Karpas-422 (cell line): ENCODE measurements around the gene HMGN1. TPM values are rescaled to one million over a fixed set of nuclear protein-coding genes. Genes with fewer than 3 reads are reported as not detected.

ENCODE experiments used
- DNase-seq: peaks from one replicate; pipeline ENCODE4 v3.0.0-alpha.2; 2015
- H2AFZ ChIP-seq: fragments of 200-600 bp; sonication (generic); 2 replicates; pipeline ENCODE4 v1.6.1; 2014; ENCODE audit warnings: antibody characterized with exemption, low read length, mixed read lengths
- H3K27ac ChIP-seq: fragments of 200-600 bp; sonication (generic); 2 replicates; pipeline ENCODE4 v1.5.1; 2014; ENCODE audit warnings: mild to moderate bottlenecking, low read length, moderate library complexity
- H3K27me3 ChIP-seq: fragments of 200-600 bp; sonication (generic); 2 replicates; pipeline ENCODE4 v1.6.1; 2014; ENCODE audit warnings: low read length, mixed read lengths
- H3K36me3 ChIP-seq: fragments of 200-600 bp; sonication (generic); 2 replicates; pipeline ENCODE4 v1.6.1; 2014; ENCODE audit warnings: low read length, mixed read lengths; ENCODE audit not compliant: insufficient read depth
- H3K4me1 ChIP-seq: fragments of 200-600 bp; sonication (generic); 2 replicates; pipeline ENCODE4 v1.6.1; 2014; ENCODE audit warnings: mild to moderate bottlenecking, low read length, mixed read lengths
- H3K4me2 ChIP-seq: fragments of 200-600 bp; sonication (generic); 2 replicates; pipeline ENCODE4 v1.6.1; 2014; ENCODE audit warnings: low read length, low read depth, mild to moderate bottlenecking; ENCODE audit not compliant: poor library complexity, severe bottlenecking
- H3K4me3 ChIP-seq: fragments of 200-600 bp; sonication (generic); 2 replicates; pipeline ENCODE4 v1.5.1; 2014; ENCODE audit warnings: mild to moderate bottlenecking, antibody characterized with exemption, low read length, mixed read lengths
- H3K79me2 ChIP-seq: fragments of 200-600 bp; sonication (generic); 2 replicates; pipeline ENCODE4 v1.6.1; 2014; ENCODE audit warnings: mild to moderate bottlenecking, low read length, mixed read lengths
- H3K9ac ChIP-seq: fragments of 200-600 bp; sonication (generic); 2 replicates; pipeline ENCODE4 v1.6.0; 2014; ENCODE audit warnings: low read length
- H3K9me2 ChIP-seq: fragments of 200-600 bp; sonication (generic), shearing (Covaris generic); replicated peaks from 2 replicates; pipeline ENCODE4 v1.6.0; 2014; ENCODE audit warnings: mild to moderate bottlenecking, low read length, moderate library complexity; ENCODE audit not compliant: insufficient read depth
- H3K9me3 ChIP-seq: fragments of 300-700, 200-600 bp; sonication (generic); 2 replicates; pipeline ENCODE4 v1.6.1; 2014; ENCODE audit warnings: low read length, mixed read lengths
- H4K20me1 ChIP-seq: fragments of 200-600 bp; sonication (generic); 2 replicates; pipeline ENCODE4 v1.6.1; 2014; ENCODE audit warnings: mild to moderate bottlenecking, antibody characterized with exemption, low read length, low read depth; ENCODE audit not compliant: insufficient read depth
- total RNA-seq: library from RNA; depleted of rRNA; stranded (reverse); fragments of >200 nt; shearing (Covaris generic); gene quantifications from 2 replicates; pipeline ENCODE4 v1.2.3, GENCODE V29; 2014; ENCODE audit warnings: low replicate concordance

HMGN1 gene
- total RNA-seq, 1 experiment from 2014 or later: 561 TPM

DNA sequence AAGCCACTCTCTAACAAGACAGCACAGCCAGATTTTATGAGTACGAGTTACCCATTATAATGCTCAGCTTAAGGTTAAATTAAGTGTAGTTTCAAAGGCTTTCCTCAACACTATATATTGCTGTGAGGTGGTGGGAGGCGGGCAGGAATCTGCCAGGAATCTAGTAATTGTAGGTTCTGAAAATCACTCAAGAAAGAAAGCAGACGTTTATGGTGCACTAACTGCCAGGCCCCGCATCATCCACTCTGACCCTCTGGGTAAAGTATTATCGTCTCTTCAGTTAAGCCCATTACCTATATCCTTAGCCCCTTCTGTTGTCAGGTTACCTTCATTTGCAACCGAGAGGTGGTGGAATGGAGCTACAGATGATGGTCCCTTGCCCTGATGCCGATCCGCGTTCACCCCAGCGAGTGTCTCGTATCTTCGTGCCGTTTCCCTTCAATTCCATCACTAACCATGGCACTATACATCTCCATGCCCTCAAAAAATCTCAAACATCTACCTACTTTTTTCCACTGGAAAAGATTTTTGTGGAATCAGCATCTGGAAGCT, 12.4 kb downstream of the HMGN1 start:
- no peak overlapping the region for H3K4me2 ChIP-seq
- H3K4me1 ChIP-seq: peaks cover 29% of the 10 kb centered on the region
- H3K27ac ChIP-seq: peak overlapping the region; percentile 78
- H3K27me3 ChIP-seq: no peaks in the 10 kb centered on the region
- H4K20me1 ChIP-seq: no peaks in the 10 kb centered on the region
- H3K9me2 ChIP-seq: no peaks in the 10 kb centered on the region
- no peak overlapping the region for H3K9ac ChIP-seq
- DNase-seq: peak; percentile 41
- 0 out of 2 replicates have a peak, but pooled peaks cover 3% of the 10 kb centered on the region for H3K36me3 ChIP-seq
- H3K4me3 ChIP-seq: no peak overlapping the region
- no peaks in the 10 kb centered on the region for H3K9me3 ChIP-seq
- H2AFZ ChIP-seq: 0 out of 2 replicates have a peak overlapping the region, but pooled peaks have one; percentile 74
- H3K79me2 ChIP-seq: no peaks in the 10 kb centered on the region

DNA sequence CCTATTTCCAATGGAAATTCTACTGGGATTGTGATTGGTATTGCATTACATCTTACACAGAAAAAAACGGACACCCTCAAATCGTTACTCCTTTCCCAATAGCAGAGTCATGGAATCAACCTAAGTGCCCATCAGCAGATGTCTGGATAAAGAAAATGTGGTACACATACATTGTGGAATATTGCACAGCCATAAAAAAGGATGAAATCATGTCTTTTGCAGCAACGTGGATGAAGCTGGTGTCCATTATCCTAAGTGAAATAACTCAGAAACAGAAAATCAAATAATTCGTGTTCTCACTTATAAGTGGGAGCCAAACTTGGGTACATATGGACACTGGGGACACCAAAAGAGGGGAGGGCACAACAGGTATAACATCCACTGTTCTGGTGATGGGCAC, 14.3 kb downstream of the HMGN1 start:
- Histone ChIP-seq H3K9ac (no peak overlapping the region), H3K4me3 (no peak overlapping the region), H3K4me2 (no peak overlapping the region), H3K9me3 (no peaks in the 10 kb centered on the region), H3K36me3 (no peaks in the 10 kb centered on the region), H3K9me2 (no peaks in the 10 kb centered on the region), H3K27ac (no peak overlapping the region), H2AFZ (no peak overlapping the region), H3K27me3 (no peaks in the 10 kb centered on the region), H4K20me1 (no peaks in the 10 kb centered on the region), H3K4me1 (peaks cover 44% of the 10 kb centered on the region), H3K79me2 (no peaks in the 10 kb centered on the region)
- no peak for DNase-seq

DNA sequence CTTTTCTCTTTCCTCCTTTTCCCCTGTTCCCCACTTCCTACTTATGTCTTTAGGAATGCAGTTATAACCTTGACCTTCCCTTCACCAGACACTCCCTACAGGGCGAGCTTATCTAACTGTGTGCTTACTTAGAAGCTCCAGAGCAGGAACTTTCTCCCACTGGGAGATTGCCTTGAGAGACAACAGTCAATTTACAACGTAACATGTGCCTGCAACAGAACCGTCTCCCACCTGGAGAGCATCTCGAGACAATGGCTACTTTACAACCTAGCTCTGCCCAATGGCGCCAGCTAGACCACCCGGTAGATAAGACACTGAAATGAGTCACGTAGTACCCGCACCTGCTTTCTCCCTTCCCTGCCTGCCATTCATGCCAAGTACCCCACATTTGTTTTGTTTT, 16.7 kb downstream of the HMGN1 start:
- peak; percentile 40 for DNase-seq
- no peaks in the 10 kb centered on the region for H3K27me3 ChIP-seq
- no peaks in the 10 kb centered on the region for H4K20me1 ChIP-seq
- peak overlapping the region; percentile 83 for H3K27ac ChIP-seq
- H2AFZ ChIP-seq: peak overlapping the region; percentile 74
- H3K9me2 ChIP-seq: no peaks in the 10 kb centered on the region
- H3K4me3 ChIP-seq: no peak overlapping the region
- H3K4me2 ChIP-seq: peak overlapping the region; percentile 31
- H3K36me3 ChIP-seq: no peaks in the 10 kb centered on the region
- H3K4me1 ChIP-seq: peaks cover 58% of the 10 kb centered on the region
- peak overlapping the region; percentile 43 for H3K9ac ChIP-seq
- H3K79me2 ChIP-seq: no peaks in the 10 kb centered on the region
- no peaks in the 10 kb centered on the region for H3K9me3 ChIP-seq

DNA sequence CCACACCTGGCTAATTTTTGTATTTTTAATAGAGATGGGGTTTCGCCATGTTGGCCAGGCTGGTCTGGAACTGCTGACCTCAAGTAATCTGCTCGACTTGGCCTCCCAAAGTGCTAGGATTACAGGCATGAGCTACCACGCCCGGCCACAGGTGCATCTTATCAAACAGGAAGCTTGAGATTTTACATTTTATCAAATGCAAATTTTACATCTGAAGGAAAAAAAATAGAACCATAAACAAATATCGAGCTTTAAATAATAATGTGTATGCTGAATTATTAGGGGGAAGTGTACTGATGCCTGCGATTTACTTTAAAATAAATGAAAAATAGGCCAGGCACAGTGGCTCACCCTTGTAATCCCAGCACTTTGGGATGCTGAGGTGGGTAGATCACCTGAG, 18.9 kb downstream of the HMGN1 start:
- no peaks in the 10 kb centered on the region for H4K20me1 ChIP-seq
- H3K27me3 ChIP-seq: no peaks in the 10 kb centered on the region
- no peaks in the 10 kb centered on the region for H3K79me2 ChIP-seq
- no peak overlapping the region for H3K4me3 ChIP-seq
- H3K27ac ChIP-seq: peak overlapping the region; percentile 83
- peak; percentile 85 for DNase-seq
- H3K4me1 ChIP-seq: peaks cover 51% of the 10 kb centered on the region
- H3K9ac ChIP-seq: no peak overlapping the region
- no peak overlapping the region for H2AFZ ChIP-seq
- H3K9me3 ChIP-seq: no peaks in the 10 kb centered on the region
- no peaks in the 10 kb centered on the region for H3K9me2 ChIP-seq
- no peak overlapping the region for H3K4me2 ChIP-seq
- no peaks in the 10 kb centered on the region for H3K36me3 ChIP-seq

DNA sequence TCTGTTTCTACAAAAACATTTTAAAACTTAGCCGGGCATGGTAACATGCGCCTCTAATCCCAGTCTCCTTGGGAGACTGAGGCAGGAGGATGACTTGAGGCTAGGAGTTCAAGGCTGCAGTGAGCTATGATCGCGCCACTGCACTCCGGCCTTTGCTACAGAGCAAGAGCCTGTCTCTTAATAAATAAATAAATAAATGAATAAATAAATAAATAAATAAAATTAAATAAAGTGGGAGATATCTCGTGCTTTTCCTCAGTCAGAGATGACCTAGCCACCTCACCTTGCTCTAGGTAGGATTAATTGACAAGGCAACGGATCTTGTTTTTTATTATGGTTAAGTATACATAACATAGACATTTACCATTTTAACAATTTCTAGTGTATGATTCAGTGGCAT, 21.2 kb downstream of the HMGN1 start:
- H3K9me3 ChIP-seq: no peaks in the 10 kb centered on the region
- H3K36me3 ChIP-seq: no peaks in the 10 kb centered on the region
- no peak overlapping the region for H3K4me2 ChIP-seq
- peak overlapping the region; percentile 54 for H3K27ac ChIP-seq
- H3K27me3 ChIP-seq: no peaks in the 10 kb centered on the region
- DNase-seq: no peak
- H3K79me2 ChIP-seq: no peaks in the 10 kb centered on the region
- no peak overlapping the region for H3K4me3 ChIP-seq
- no peaks in the 10 kb centered on the region for H3K9me2 ChIP-seq
- H4K20me1 ChIP-seq: no peaks in the 10 kb centered on the region
- H3K4me1 ChIP-seq: peaks cover 60% of the 10 kb centered on the region
- no peak overlapping the region for H2AFZ ChIP-seq
- no peak overlapping the region for H3K9ac ChIP-seq

DNA sequence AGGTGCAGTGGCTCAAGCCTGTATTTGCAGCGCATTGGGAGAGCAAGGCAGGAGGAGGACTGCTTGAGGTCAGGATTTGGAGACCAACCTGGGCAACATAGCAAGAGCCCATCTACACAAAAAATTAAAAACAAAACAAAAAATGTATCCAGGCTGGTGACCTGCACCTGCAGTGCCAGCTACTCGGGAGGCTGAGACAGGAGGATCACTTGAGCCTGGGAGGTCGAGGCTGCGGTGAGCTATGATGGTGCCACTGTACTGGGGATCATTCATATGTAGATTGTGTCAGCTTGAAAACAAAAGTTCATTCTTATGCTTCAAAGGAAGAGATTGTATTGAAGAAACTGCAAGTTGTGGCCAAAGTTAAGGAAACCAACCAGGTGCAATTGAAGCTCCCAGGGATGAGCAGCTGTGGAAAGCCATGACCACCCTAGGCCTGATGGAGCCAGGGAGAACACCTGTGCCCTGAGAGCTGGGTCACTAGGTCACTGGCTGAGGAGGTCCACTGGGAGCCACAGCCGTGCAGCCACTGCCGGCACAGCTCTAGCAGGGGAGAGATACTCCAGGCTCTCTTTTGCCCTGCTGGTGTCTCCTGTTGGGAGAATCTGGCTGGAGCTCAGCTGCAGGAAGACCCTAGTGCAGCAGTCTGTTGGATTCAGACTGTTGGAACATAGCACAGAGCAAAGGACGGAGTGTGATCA, 22.1 kb downstream of the HMGN1 start:
- Histone ChIP-seq H2AFZ (no peak overlapping the region), H3K27me3 (no peaks in the 10 kb centered on the region)
- DNase-seq: no peak

DNA sequence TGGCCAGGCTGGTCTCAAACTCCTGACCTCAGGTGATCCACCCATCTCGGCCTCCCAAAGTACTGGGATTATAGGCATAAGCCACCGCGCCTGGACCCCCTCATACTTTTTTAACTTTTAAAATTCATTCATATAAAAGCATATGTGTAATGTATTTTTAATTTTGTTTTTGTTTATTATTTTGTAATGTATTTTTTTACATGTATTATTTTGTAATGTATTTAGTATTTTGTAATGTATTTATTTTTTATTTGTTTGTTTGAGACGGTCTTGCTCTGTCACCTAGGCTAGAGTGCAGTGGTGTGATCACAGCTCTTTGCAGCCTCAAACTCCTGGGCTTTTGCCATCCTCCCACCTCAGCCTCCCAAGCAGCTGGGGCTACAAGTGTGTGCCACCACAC, 23.4 kb downstream of the HMGN1 start:
- Histone ChIP-seq H3K4me1 (peaks cover 54% of the 10 kb centered on the region), H3K4me2 (no peak overlapping the region), H3K36me3 (no peaks in the 10 kb centered on the region), H2AFZ (no peak overlapping the region), H3K79me2 (no peaks in the 10 kb centered on the region), H3K27ac (no peak overlapping the region), H3K9me3 (no peaks in the 10 kb centered on the region), H3K27me3 (no peaks in the 10 kb centered on the region), H3K9ac (no peak overlapping the region), H3K9me2 (no peaks in the 10 kb centered on the region), H3K4me3 (no peak overlapping the region), H4K20me1 (no peaks in the 10 kb centered on the region)
- no peak for DNase-seq

More for the DNA sequence above, 22.1 kb downstream of the HMGN1 start:
- Histone ChIP-seq H3K9me3 (no peaks in the 10 kb centered on the region), H3K36me3 (no peaks in the 10 kb centered on the region), H3K4me2 (no peak overlapping the region), H3K27ac (peak overlapping the region; percentile 54), H3K9me2 (no peaks in the 10 kb centered on the region), H3K79me2 (no peaks in the 10 kb centered on the region), H3K4me1 (peaks cover 60% of the 10 kb centered on the region), H3K9ac (no peak overlapping the region), H4K20me1 (no peaks in the 10 kb centered on the region), H3K4me3 (no peak overlapping the region)

DNA sequence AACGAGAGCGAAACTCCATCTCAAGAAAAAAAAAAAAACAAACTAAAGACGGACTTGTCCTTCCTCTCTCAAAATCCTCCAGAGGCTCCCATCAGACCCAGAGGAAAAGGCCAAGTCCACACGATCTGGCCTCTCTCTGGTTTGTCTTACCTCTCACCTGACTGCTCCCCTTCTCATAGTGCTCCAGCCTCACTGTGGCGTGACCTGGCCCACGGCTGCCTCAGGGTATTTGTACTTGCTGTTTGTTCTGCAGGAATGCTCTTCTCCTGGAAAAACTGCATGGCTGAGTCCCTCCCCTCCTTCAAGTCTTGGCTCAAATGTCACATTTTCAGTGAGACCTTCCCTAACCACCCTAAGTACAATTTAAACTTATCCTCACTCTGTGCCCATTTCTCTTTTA, 27.5 kb downstream of the HMGN1 start:
- Histone ChIP-seq H3K27me3 (no peaks in the 10 kb centered on the region), H3K4me1 (peaks cover 64% of the 10 kb centered on the region), H3K9me3 (no peaks in the 10 kb centered on the region), H3K9ac (0 out of 2 replicates have a peak overlapping the region, but pooled peaks have one; percentile 19), H3K36me3 (no peaks in the 10 kb centered on the region; the same call in 1 of the 2 replicates), H3K27ac (peak overlapping the region; percentile 56), H3K4me2 (no peak overlapping the region), H3K4me3 (no peak overlapping the region), H2AFZ (peak overlapping the region; percentile 41; the same call in 1 of the 2 replicates), H3K9me2 (no peaks in the 10 kb centered on the region), H3K79me2 (peaks cover 6% of the 10 kb centered on the region; the same call in 1 of the 2 replicates), H4K20me1 (no peaks in the 10 kb centered on the region)
- no peak for DNase-seq
